ENCODE measurements around the gene REEP6.

DNA sequence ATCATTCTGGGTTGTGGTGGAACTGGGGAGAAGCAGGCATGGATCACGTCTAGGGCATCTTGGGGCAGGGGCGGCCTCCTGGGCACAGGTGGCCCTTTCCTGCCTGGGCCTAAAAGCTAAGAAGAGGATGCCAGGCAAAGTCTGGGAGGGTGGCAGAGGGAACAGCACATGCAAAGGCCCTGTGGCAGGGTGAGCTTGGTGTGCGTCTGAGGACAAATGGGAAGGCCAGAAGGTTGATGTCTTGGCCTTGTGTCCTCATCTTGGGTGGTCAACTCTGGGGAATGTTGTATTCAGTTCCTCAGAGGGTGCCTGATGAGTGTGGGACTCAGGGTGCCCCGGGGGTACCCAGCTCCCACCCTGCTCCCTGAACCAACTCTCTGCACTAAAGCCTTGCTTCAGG lies 27.5 kb downstream of the REEP6 start:
- TF ChIP-seq POLR2A (IDR thresholded peaks at IDR 0.05): no peak
- TF ChIP-seq, protein P1, sequence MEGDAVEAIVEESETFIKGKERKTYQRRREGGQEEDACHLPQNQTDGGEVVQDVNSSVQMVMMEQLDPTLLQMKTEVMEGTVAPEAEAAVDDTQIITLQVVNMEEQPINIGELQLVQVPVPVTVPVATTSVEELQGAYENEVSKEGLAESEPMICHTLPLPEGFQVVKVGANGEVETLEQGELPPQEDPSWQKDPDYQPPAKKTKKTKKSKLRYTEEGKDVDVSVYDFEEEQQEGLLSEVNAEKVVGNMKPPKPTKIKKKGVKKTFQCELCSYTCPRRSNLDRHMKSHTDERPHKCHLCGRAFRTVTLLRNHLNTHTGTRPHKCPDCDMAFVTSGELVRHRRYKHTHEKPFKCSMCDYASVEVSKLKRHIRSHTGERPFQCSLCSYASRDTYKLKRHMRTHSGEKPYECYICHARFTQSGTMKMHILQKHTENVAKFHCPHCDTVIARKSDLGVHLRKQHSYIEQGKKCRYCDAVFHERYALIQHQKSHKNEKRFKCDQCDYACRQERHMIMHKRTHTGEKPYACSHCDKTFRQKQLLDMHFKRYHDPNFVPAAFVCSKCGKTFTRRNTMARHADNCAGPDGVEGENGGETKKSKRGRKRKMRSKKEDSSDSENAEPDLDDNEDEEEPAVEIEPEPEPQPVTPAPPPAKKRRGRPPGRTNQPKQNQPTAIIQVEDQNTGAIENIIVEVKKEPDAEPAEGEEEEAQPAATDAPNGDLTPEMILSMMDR (IDR thresholded peaks at IDR 0.05): no peak

Data from testis (tissue), 2 donors.